H1 (cell line): ENCODE data around the gene CBY1. TPM values are rescaled to one million over a fixed set of nuclear protein-coding genes. Genes with fewer than 3 reads are reported as not detected.
A peak's percentile ranks its signal among the peaks of the same experiment; 100 is the strongest.

ENCODE experiments used
- CTCF ChIA-PET: fragments of 300-600 bp; sonication (Branson Sonifier 250); formaldehyde crosslinking; loops from one replicate; lab custom pipeline; 2021; ENCODE audit not compliant: partially characterized antibody; lab: Charles Lee
- POLR2A ChIA-PET: fragments of 300-600 bp; sonication (Branson Sonifier 250); formaldehyde crosslinking; loops from one replicate; lab custom pipeline; 2021; ENCODE audit warnings: inconsistent platforms; ENCODE audit not compliant: partially characterized antibody; lab: Charles Lee
- DNase-seq, 2 experiments: peaks; one replicate each; pipeline versions ENCODE4 v3.0.0 to v3.0.0-alpha.2; 2010 to 2022; ENCODE audit warnings: low spot score in 2 of 2, low read depth in 1 of 2, mixed read lengths in 1 of 2
- FAIRE-seq: peaks from 2 replicates; lab custom pipeline; 2011; peaks lifted over from hg19 to GRCh38; lab: Jason Lieb, UNC
- H2AFZ ChIP-seq: 2 replicates; pipeline ENCODE4 v1.8.1; 2012; ENCODE audit warnings: low read length, inconsistent platforms
- H2AK5ac ChIP-seq: 2 replicates; pipeline ENCODE4 v1.6.1; 2013; ENCODE audit warnings: low read depth, low read length
- H2BK120ac ChIP-seq: replicated peaks from 2 replicates; pipeline ENCODE3; 2013; ENCODE audit warnings: low read depth, low read length, inconsistent platforms
- H2BK12ac ChIP-seq: 2 replicates; pipeline ENCODE4 v1.6.1; 2013; ENCODE audit warnings: low read depth, low read length
- H2BK15ac ChIP-seq: 2 replicates; pipeline ENCODE4 v1.6.1; 2013; ENCODE audit warnings: low read length
- H2BK20ac ChIP-seq: 2 replicates; pipeline ENCODE4 v1.6.1; 2013; ENCODE audit warnings: low read length
- H2BK5ac ChIP-seq: 2 replicates; pipeline ENCODE4 v1.6.1; 2013; ENCODE audit warnings: low read depth, low read length
- H3K14ac ChIP-seq: 2 replicates; pipeline ENCODE4 v1.6.1; 2013; ENCODE audit warnings: inconsistent platforms; ENCODE audit not compliant: insufficient read length
- H3K18ac ChIP-seq: 2 replicates; pipeline ENCODE4 v1.6.1; 2013; ENCODE audit warnings: low read length; ENCODE audit errors: extremely low read depth
- H3K23ac ChIP-seq: 2 replicates; pipeline ENCODE4 v1.6.1; 2013; ENCODE audit warnings: inconsistent platforms; ENCODE audit not compliant: insufficient read length
- H3K23me2 ChIP-seq: 2 replicates; pipeline ENCODE4 v1.6.1; 2013; ENCODE audit warnings: low read depth, low read length
- H3K27ac ChIP-seq: 2 replicates; pipeline ENCODE4 v1.6.1; 2011; ENCODE audit warnings: low read depth, low read length, inconsistent platforms
- H3K27me3 ChIP-seq, 4 experiments: replicated peaks in 1 of 4; 1 replicate in 1 of 4; 2 replicates in 3 of 4; pipeline versions ENCODE4 v1.6.1 to v1.8.1; 2011 to 2013; ENCODE audit warnings: low read length in 3 of 4, mild to moderate bottlenecking in 3 of 4, inconsistent platforms in 2 of 4, mixed read lengths in 2 of 4, moderate library complexity in 1 of 4; ENCODE audit not compliant: control insufficient read depth in 3 of 4, insufficient read depth in 3 of 4; ENCODE audit errors: extremely low read depth in 1 of 4
- H3K36me3 ChIP-seq, 4 experiments: 2 replicates each; pipeline versions ENCODE4 v1.6.1 to v1.8.1; 2011 to 2013; ENCODE audit warnings: mild to moderate bottlenecking in 4 of 4, low read length in 3 of 4, moderate library complexity in 2 of 4, control low read depth in 1 of 4, inconsistent platforms in 1 of 4; ENCODE audit not compliant: insufficient read depth in 4 of 4, control insufficient read depth in 2 of 4
- H3K4ac ChIP-seq: replicated peaks from 2 replicates; pipeline ENCODE3; 2013; ENCODE audit warnings: low read length, low read depth, mixed read lengths, inconsistent platforms; ENCODE audit not compliant: insufficient read length
- H3K4me1 ChIP-seq, 4 experiments: replicated peaks in 1 of 4; 1 replicate in 1 of 4; 2 replicates in 3 of 4; pipeline versions ENCODE4 v1.6.1 to v1.8.1; 2011 to 2013; ENCODE audit warnings: low read length in 3 of 4, inconsistent platforms in 2 of 4, mixed read lengths in 1 of 4; ENCODE audit not compliant: insufficient read depth in 4 of 4, control insufficient read depth in 3 of 4
- H3K4me2 ChIP-seq, 2 experiments: 2 replicates each; pipeline versions ENCODE4 v1.6.1 to v1.8.1; 2011 to 2013; ENCODE audit warnings: low read depth in 2 of 2, low read length in 2 of 2, control low read depth in 1 of 2, inconsistent platforms in 1 of 2, mild to moderate bottlenecking in 1 of 2; ENCODE audit not compliant: insufficient read depth in 1 of 2
- H3K4me3 ChIP-seq, 4 experiments: fragments of 200-600, 300-600 bp in 1 of 4; sonication (generic), shearing (Covaris generic), sonication (Bioruptor Twin) in 1 of 4; 2 replicates each; pipeline versions ENCODE4 v1.5.1 to v1.8.1; 2011 to 2016; ENCODE audit warnings: low read length in 4 of 4, low read depth in 3 of 4, control low read depth in 2 of 4, inconsistent platforms in 2 of 4, mild to moderate bottlenecking in 2 of 4, mixed read lengths in 1 of 4, moderate library complexity in 1 of 4; ENCODE audit not compliant: insufficient read depth in 2 of 4; ENCODE audit errors: extremely low read depth in 1 of 4
- H3K56ac ChIP-seq: replicated peaks from 2 replicates; pipeline ENCODE3; 2013; ENCODE audit warnings: low read depth, mild to moderate bottlenecking, mixed read lengths, low read length, inconsistent platforms; ENCODE audit not compliant: insufficient read length
- H3K79me1 ChIP-seq: 2 replicates; pipeline ENCODE4 v1.6.1; 2013; ENCODE audit warnings: low read depth, low read length, control low read depth
- H3K79me2 ChIP-seq, 2 experiments: 2 replicates each; pipeline versions ENCODE4 v1.6.1 to v1.8.1; 2012 to 2013; ENCODE audit warnings: low read length in 2 of 2, mild to moderate bottlenecking in 2 of 2, inconsistent platforms in 1 of 2; ENCODE audit not compliant: insufficient read depth in 2 of 2, control insufficient read depth in 1 of 2
- H3K9ac ChIP-seq, 4 experiments: replicated peaks in 1 of 4; 1 replicate in 1 of 4; 2 replicates in 3 of 4; pipeline versions ENCODE4 v1.6.1 to v1.8.1; 2011 to 2013; ENCODE audit warnings: low read depth in 3 of 4, low read length in 3 of 4, control low read depth in 2 of 4, mild to moderate bottlenecking in 2 of 4, moderate library complexity in 2 of 4, inconsistent platforms in 1 of 4; ENCODE audit errors: extremely low read depth in 1 of 4
- H3K9me3 ChIP-seq, 2 experiments: 2 replicates each; pipeline versions ENCODE4 v1.6.1 to v1.8.1; 2012 to 2013; ENCODE audit warnings: mild to moderate bottlenecking in 2 of 2, moderate library complexity in 2 of 2, control low read depth in 1 of 2, inconsistent platforms in 1 of 2, low read depth in 1 of 2, low read length in 1 of 2, mixed read lengths in 1 of 2; ENCODE audit not compliant: insufficient read depth in 2 of 2
- H4K20me1 ChIP-seq, 2 experiments: replicated peaks in 1 of 2; 2 replicates each; pipeline versions ENCODE3 to v1.8.1; 2011 to 2013; ENCODE audit warnings: inconsistent platforms in 2 of 2, low read length in 2 of 2, mild to moderate bottlenecking in 1 of 2; ENCODE audit not compliant: insufficient read depth in 2 of 2, control insufficient read depth in 1 of 2
- H4K5ac ChIP-seq: 2 replicates; pipeline ENCODE4 v1.6.1; 2013; ENCODE audit warnings: low read length, low read depth, mixed read lengths, inconsistent platforms; ENCODE audit not compliant: insufficient read length
- H4K8ac ChIP-seq: 2 replicates; pipeline ENCODE4 v1.8.0; 2013; ENCODE audit warnings: mild to moderate bottlenecking, moderate library complexity, low read length, inconsistent platforms; ENCODE audit not compliant: insufficient read depth; ENCODE audit errors: extremely low read depth
- H4K91ac ChIP-seq: replicated peaks from 2 replicates; pipeline ENCODE3; 2013; ENCODE audit warnings: low read length, mixed read lengths, inconsistent platforms; ENCODE audit not compliant: insufficient read length
- CREB1 ChIP-seq: IDR thresholded peaks from 2 replicates; pipeline ENCODE4 v1.6.1; 2012; ENCODE audit warnings: inconsistent platforms
- NANOG ChIP-seq: IDR thresholded peaks from 2 replicates; pipeline ENCODE4 v1.6.1; 2011; ENCODE audit warnings: low read length, low read depth, mild to moderate bottlenecking, inconsistent platforms; ENCODE audit not compliant: insufficient read depth, poor library complexity, severe bottlenecking
- PHF8 ChIP-seq: fragments of 200-600 bp; sonication (generic); conservative IDR thresholded peaks from 2 replicates; pipeline ENCODE4 v1.7.1; 2012; ENCODE audit warnings: low read depth, mild to moderate bottlenecking, inconsistent platforms, low read length, moderate library complexity
- POLR2A ChIP-seq, 2 experiments: IDR thresholded peaks; 1 replicate in 1 of 2; 2 replicates in 1 of 2; pipeline ENCODE4 v1.6.1; 2011; ENCODE audit warnings: low read depth in 2 of 2, low read length in 2 of 2, mild to moderate bottlenecking in 2 of 2; ENCODE audit errors: control extremely low read depth in 1 of 2
- TCF12 ChIP-seq: IDR thresholded peaks from 2 replicates; pipeline ENCODE4 v1.6.1; 2011; ENCODE audit warnings: low read depth, mild to moderate bottlenecking, low read length
- YY1 ChIP-seq: IDR thresholded peaks from 2 replicates; pipeline ENCODE4 v1.6.1; 2011; ENCODE audit warnings: low read depth, mild to moderate bottlenecking, low read length
- WGBS, 2 experiments: shearing (Covaris generic) in 1 of 2; methylation state at CpG; one replicate each; pipeline versions ENCODE4 v1.1.6 to v1.1.7; 2013 to 2015; ENCODE audit warnings: low lambda C conversion rate in 2 of 2, mixed read lengths in 2 of 2, inconsistent platforms in 1 of 2, low coverage in 1 of 2, missing lambda C conversion rate in 1 of 2; ENCODE audit not compliant: insufficient replicate concordance in 2 of 2, insufficient coverage in 1 of 2, insufficient read length in 1 of 2; ENCODE audit errors: extremely low coverage in 1 of 2, missing lambda C conversion rate in 1 of 2; 5-methylcytosine and 5-hydroxymethylcytosine counted together
- polyA plus RNA-seq, 7 experiments: library from polyadenylated mRNA; depleted of rRNA in 3 of 7; stranded (reverse) in 5 of 7; unstranded in 2 of 7; fragments of >200 nt in 5 of 7; fragments of 200-250 nt in 2 of 7; gene quantifications; 1 replicate in 5 of 7; 2 replicates in 1 of 7; 4 replicates in 1 of 7; pipeline versions ENCODE4 v1.2.1 to v1.2.3, GENCODE V29; 2011 to 2013; ENCODE audit warnings: missing spikeins in 2 of 7, mixed read lengths in 2 of 7
- total RNA-seq: library from RNA; stranded (reverse); fragmentation: NEBNext Ultra II Directional; extraction: Animal tissue kit (Norgen Biotek cat#: 25700); gene quantifications from 2 replicates; pipeline ENCODE4 v1.2.1, GENCODE V29; 2021

Gene CBY1
- total and polyA plus RNA-seq, 2 of the 8 experiments (the other 6 are each of a cell fraction or from before 2014, with no cell fraction given): 23.2 to 30.2 TPM

DNA sequence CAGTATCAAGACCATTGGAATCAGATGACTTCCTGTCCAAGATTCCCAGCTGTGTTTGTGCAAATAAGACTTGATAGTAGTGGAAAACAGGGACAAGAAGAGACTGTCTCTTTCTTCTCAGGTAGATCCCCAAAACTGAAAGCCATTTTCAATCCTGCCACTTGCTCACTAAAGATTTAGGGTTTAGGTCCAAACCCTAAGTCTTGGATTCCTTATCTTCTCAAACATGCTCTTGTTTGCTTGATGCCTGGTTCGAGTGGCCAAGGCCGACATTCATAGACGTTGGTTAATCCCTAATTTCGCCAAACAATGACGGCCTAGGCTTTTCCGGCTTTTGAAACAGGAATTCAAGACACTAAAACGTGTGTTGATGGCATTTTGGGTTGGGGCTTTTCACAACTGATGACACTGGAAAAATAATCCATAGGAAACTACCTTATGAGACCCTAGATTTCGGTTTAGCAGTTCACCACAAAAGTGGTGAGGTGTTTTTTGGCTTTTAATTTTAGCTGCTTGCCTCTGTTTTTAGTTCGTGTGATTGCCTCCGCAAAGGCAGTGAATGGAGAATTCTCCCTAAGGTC lies 48.3 kb downstream of the CBY1 start:
- Histone ChIP-seq H4K5ac (no peak overlapping the region), H3K4ac (no peak overlapping the region), H4K8ac (no peak overlapping the region), H3K23me2 (peaks cover 12% of the 10 kb centered on the region), H2BK15ac (no peak overlapping the region), H3K27me3 (no peaks in the 10 kb centered on the region), H3K36me3 (peaks cover 0 to 5% (median 0%) of the 10 kb centered on the region in 4 experiments; a peak in 3 of 8 replicates), H3K56ac (peak overlapping the region; percentile 44), H3K27ac (peak overlapping the region; percentile 94), H3K4me1 (peaks cover 10 to 19% (median 14%) of the 10 kb centered on the region in 4 experiments; a peak in 5 of 7 replicates), H3K23ac (no peak overlapping the region), H3K4me2 (peak overlapping the region; percentile 66 to 80), H2AFZ (0 out of 2 replicates have a peak overlapping the region, but pooled peaks have one; percentile 3), H2BK5ac (peak overlapping the region; percentile 93), H4K20me1 (peaks cover 15 to 16% of the 10 kb centered on the region in 2 experiments), H2BK20ac (no peak overlapping the region), H3K18ac (no peak overlapping the region), H2BK12ac (peak overlapping the region; percentile 95), H2AK5ac (no peak overlapping the region), H3K79me2 (peaks cover 26 to 43% of the 10 kb centered on the region in 2 experiments), H3K9me3 (no peaks in the 10 kb centered on the region), H2BK120ac (no peak overlapping the region), H3K14ac (no peak overlapping the region), H3K4me3 (peak overlapping the region; percentile 22 to 53 (median 28); a peak in 5 of 8 replicates), H4K91ac (no peak overlapping the region), H3K9ac (peak overlapping the region; percentile 44 to 77 (median 71)), H3K79me1 (0 out of 2 replicates have a peak, but pooled peaks cover 4% of the 10 kb centered on the region)
- peak; percentile 44; the same call in 1 of the 2 replicates for TF ChIP-seq PHF8
- TF ChIP-seq POLR2A (IDR thresholded peaks at IDR 0.05; ENCODE audit: control extremely low read depth in 1 of 2, low read depth in 2 of 2, low read length in 2 of 2): no peak
- TF ChIP-seq CREB1: no peak
- no peak for TF ChIP-seq TCF12
- TF ChIP-seq NANOG: no peak
- 0 out of 2 replicates have a peak, but pooled peaks have one; percentile 9 for TF ChIP-seq YY1
- ChIA-PET CTCF (no interaction called here), POLR2A (interaction anchor here (0.8 to 5.6 kb wide), 6 partner anchors 12 to 135 kb away, joined by 3 to 39 read pairs (median 7); partner anchors contain the start of genes CBY1, DMC1 and TOMM22)
- no peak for FAIRE-seq
- DNase-seq: no peak
- WGBS, 2 experiments: 48% methylated on average over 10 of the region's 10 CpGs; no CpG with 5 or more reads in 1 of the 2 experiments
